ENCODE results near the gene TANGO6.

- TF ChIP-seq EZH2 (optimal IDR thresholded peaks at IDR 0.05; ENCODE audit: low read depth, low read length) (no peak), CTCF (IDR thresholded peaks at IDR 0.05; ENCODE audit: low read length) (no peak)
Measured at GRCh38 chr16:69083306-69083941, 240.1 kb downstream of the TANGO6 start.

All from MM.1S (cell line).